ENCODE results near the gene PDZD11.
A peak's percentile ranks its signal among the peaks of the same experiment; 100 is the strongest.

Gene PDZD11

GRCh38 chrX:70289793-70290770, at the start of gene PDZD11, which contains the start of gene KIF4A (continued):
- TF ChIP-seq ZSCAN18 (tag by site-specific recombination; IDR thresholded peaks at IDR 0.05) (no peak), ZNF423 (tag by site-specific recombination; IDR thresholded peaks at IDR 0.05) (no peak), ZNF214 (tag by site-specific recombination; IDR thresholded peaks at IDR 0.05; ENCODE audit: borderline replicate concordance) (no peak), ZNF530 (tag by site-specific recombination; IDR thresholded peaks at IDR 0.05; ENCODE audit: low read depth) (no peak), ZNF280D (tag by site-specific recombination; IDR thresholded peaks at IDR 0.05) (peak; percentile 31; the same call in 1 of the 2 replicates), ZNF221 (tag by site-specific recombination; IDR thresholded peaks at IDR 0.05; ENCODE audit: borderline replicate concordance) (no peak), ZBTB20 (tag by site-specific recombination; IDR thresholded peaks at IDR 0.05) (no peak; the same call in 1 of the 2 replicates), ZNF701 (tag by site-specific recombination; IDR thresholded peaks at IDR 0.05) (no peak), ZIC2 (tag by site-specific recombination; IDR thresholded peaks at IDR 0.05) (peak; percentile 51), ZXDB (tag by site-specific recombination; IDR thresholded peaks at IDR 0.05) (peak; percentile 46; the same call in 1 of the 2 replicates), ZNF629 (tag by site-specific recombination; IDR thresholded peaks at IDR 0.05) (no peak; the same call in 1 of the 2 replicates), KLF7 (tag by site-specific recombination; IDR thresholded peaks at IDR 0.05; ENCODE audit: borderline replicate concordance) (no peak), KLF8 (tag by site-specific recombination; IDR thresholded peaks at IDR 0.05) (peak; percentile 59), GLIS2 (tag by site-specific recombination; IDR thresholded peaks at IDR 0.05) (0 out of 2 replicates have a peak, but pooled peaks have one; percentile 25), KLF9 (tag by site-specific recombination; IDR thresholded peaks at IDR 0.05; ENCODE audit: low read depth) (peak; percentile 50; the same call in 1 of the 2 replicates), KLF10 (tag by site-specific recombination; IDR thresholded peaks at IDR 0.05) (peak; percentile 28; the same call in 1 of the 2 replicates), KLF16 (tag by site-specific recombination; IDR thresholded peaks at IDR 0.05) (no peak)
- TF ChIP-seq, protein P1, sequence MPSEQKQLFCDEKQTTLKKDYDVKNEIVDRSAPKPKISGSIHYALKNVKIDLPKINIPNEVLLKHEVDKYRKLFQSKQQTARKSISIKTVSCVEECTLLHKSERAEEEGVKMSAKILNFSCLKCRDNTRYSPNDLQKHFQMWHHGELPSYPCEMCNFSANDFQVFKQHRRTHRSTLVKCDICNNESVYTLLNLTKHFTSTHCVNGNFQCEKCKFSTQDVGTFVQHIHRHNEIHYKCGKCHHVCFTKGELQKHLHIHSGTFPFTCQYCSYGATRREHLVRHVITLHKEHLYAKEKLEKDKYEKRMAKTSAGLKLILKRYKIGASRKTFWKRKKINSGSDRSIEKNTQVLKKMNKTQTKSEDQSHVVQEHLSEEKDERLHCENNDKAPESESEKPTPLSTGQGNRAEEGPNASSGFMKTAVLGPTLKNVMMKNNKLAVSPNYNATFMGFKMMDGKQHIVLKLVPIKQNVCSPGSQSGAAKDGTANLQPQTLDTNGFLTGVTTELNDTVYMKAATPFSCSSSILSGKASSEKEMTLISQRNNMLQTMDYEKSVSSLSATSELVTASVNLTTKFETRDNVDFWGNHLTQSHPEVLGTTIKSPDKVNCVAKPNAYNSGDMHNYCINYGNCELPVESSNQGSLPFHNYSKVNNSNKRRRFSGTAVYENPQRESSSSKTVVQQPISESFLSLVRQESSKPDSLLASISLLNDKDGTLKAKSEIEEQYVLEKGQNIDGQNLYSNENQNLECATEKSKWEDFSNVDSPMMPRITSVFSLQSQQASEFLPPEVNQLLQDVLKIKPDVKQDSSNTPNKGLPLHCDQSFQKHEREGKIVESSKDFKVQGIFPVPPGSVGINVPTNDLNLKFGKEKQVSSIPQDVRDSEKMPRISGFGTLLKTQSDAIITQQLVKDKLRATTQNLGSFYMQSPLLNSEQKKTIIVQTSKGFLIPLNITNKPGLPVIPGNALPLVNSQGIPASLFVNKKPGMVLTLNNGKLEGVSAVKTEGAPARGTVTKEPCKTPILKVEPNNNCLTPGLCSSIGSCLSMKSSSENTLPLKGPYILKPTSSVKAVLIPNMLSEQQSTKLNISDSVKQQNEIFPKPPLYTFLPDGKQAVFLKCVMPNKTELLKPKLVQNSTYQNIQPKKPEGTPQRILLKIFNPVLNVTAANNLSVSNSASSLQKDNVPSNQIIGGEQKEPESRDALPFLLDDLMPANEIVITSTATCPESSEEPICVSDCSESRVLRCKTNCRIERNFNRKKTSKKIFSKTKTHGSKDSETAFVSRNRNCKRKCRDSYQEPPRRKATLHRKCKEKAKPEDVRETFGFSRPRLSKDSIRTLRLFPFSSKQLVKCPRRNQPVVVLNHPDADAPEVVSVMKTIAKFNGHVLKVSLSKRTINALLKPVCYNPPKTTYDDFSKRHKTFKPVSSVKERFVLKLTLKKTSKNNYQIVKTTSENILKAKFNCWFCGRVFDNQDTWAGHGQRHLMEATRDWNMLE (tag by site-specific recombination; conservative IDR thresholded peaks at IDR 0.05; ENCODE audit: low read depth), result peak; percentile 86
